GM18909 (cell line): ENCODE data around the gene PLEKHG5.
A peak's percentile ranks its signal among the peaks of the same experiment; 100 is the strongest.

Source experiments
- ATAC-seq: cut with Tn5 transposase; IDR thresholded peaks from one replicate; pipeline ENCODE4 v1.9.1; 2021; ENCODE audit warnings: mild to moderate bottlenecking; ENCODE audit not compliant: unreplicated experiment, poor library complexity

The PLEKHG5 gene

GRCh38 chr1:6484826-6485167, 6.7 kb downstream of the PLEKHG5 start:
- ATAC-seq, result no peak

DNA sequence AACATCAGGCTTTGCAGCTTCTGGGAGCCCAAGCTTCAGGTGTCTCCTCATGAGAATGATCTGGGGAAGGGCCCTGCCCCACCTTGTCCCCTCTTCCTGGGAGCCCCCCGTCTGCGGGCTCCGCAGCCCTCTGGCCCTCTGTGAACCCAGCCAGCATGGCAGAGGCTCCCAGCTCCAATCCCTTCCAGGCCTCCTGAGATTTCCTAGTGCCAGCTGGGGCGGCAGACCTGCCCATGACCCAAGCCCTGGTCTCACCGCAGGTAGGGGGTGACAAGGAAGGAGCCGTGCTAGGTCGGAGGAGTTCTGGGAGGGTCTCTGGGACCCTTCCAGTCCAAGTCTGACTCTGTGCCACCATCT, 7.7 kb downstream of the PLEKHG5 start:
- ATAC-seq, result no peak

- no peak for ATAC-seq
These were observed 8.3 kb downstream of the PLEKHG5 start for GRCh38 chr1:6483017-6483760.

DNA sequence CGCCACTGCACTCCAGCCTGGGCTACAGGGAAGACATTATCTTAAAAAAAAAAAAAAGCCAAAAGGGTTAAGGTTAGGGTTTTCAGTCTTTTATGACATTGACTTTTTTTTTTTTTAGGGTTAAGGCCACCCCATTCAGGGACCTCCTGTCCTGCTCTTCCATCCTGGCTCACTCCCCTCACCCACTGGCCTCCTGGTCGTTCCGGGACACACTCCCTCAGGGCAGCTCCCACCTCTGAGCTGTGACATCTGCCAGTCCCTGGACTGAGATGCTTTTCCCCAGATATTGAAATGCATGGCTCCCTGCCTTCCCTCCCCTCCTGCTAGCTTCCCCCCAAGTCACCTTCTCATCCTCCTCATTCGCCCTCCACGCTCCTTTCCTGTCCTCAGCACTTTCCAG, 9.6 kb downstream of the PLEKHG5 start:
- no peak for ATAC-seq

- no peak for ATAC-seq
These were observed 14.2 kb downstream of the PLEKHG5 start for GRCh38 chr1:6477039-6477820.

DNA sequence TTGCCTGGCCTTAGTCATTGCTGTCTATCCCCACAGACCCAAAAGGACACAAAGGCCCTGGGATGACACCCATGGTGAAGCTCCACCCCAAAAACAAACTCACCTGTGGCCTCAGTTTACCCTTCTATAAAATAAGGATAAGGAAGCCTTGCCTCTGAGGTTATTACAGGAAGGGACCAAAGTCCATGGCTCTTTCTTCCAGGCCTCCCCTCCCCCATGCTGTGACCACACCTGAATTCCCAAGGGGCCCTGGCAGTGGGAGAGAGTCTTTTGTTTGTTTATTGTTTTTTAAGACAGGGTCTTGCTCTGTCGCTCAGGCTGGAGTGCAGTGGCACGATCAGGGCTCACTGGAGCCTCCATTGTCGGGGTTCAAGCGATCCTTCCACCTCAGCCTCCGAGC, 15.0 kb downstream of the PLEKHG5 start:
- ATAC-seq, result no peak

GRCh38 chr1:6475381-6476133, 15.9 kb downstream of the PLEKHG5 start:
- peak; percentile 62 for ATAC-seq

DNA sequence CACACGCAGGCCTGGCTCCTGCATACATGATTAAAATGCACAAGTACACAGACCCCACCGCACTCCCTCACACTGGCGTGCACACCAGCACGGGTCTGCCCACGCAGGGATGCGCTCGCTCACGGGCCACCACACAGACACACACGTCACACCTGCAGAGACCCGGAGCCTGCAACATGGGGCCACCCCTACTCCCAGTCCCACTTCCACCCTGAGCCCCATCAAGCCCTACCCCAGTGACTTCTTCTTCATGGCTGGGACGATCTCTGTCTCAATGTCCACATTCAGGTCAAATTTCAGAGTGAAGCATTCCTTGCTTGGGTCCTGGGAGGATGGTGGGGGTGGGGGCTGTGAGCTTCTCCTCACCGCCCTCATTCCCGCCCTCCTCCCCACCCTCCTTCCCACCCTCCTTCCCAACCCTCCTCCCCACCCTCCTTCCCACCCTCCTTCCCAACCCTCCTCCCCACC, 16.6 kb downstream of the PLEKHG5 start:
- ATAC-seq, result no peak

DNA sequence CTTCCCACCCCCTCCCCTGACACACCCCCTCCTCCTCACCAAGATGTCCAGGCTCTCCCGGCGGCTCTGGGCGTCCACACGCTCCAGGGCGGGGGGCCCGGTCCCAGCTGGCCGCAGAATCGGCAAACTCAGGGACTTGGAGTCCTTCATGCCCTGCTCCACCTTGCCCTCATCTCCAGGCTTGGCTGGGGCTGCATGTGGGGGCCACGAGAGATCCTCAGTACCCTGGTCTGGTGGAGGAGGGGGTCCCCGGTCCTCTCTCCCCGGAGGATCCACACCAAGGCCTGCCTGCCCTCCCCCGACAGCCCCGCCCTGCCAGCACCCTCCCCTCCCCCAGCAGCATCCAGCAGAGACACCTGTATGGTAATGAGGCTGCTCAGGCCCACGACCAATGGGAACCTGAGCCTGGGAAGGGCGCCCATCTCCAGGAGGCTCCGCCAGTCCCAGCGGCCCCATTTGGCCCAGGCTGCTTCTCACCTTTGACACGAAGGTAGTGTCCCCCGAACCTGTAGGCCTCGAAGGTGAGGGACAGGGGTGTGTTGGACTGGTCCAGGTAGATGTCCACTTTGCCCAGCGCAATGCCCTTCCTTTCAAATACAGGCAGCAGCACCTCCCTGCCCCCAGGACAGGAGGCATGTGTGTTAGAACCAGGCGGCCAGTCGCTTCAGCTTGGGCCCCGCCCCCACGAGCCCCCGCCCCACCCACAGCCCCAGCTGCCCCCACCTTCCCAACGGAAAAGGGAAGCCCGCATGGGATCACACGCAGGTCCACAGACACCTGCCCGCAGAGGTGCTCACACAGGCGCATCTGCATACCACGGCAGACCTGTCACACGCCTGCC, 17.3 kb downstream of the PLEKHG5 start:
- no peak for ATAC-seq

DNA sequence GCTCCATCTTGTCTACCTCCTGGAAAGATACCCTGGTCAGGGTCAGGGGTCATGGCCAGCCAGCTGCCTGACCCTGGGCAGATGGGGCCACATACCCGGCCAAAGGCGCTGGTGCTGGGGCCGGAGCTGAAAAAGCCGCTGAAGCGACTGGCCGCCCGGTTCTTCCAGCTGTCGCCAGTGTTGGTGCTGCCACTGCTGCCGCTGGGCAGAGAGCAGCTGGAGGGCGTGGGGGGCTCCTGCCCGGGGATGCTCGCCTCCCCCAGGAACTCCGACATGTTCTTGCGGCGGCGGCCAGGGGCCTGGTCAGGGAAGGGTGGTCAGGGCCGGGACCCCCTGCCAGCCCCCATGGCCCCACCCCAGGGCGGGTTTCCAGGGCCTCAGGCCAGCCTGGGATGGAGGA, 18.3 kb downstream of the PLEKHG5 start:
- ATAC-seq, result no peak

DNA sequence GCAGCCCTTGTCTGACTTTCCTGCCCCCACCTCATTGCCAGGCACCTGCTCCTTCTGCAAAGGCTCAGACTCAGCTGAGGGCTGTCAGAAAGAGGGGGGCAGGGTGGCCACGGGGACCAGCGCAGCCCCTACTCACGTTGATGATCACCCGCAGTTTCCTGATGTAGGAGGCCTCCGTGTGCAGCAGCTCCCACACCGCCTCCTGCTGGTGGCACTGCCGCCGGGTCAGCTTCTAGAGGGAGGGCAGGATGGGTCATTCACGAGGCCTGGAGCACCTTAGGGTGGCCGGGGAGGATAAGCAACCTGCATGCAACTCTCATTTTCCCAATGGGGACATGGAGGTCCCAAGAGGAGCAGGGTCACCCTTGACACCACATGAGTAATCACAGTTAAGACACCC, 19.1 kb downstream of the PLEKHG5 start:
- ATAC-seq, result no peak

DNA sequence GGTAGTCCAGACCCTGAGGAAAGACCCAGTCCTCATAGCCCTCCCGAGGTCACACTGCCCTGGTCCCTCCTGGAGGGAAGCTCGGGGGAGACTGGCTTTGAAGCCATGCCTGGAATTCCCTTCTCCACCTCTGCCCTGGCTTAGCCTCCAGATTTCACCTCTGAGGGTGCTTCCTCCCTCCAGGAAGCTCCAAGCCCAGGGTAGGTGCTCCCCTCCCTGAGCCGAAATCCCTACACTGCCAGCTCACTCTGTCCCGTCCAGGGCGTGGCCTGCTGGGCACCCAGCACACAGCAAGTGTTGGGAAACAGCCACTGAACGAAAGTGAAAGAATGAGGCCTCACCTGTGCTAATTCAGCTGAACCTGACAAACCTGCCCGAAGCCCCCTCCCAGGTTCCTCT, 19.5 kb downstream of the PLEKHG5 start:
- no peak for ATAC-seq

- no peak for ATAC-seq
These were observed 20.1 kb downstream of the PLEKHG5 start for GRCh38 chr1:6471086-6471969.

DNA sequence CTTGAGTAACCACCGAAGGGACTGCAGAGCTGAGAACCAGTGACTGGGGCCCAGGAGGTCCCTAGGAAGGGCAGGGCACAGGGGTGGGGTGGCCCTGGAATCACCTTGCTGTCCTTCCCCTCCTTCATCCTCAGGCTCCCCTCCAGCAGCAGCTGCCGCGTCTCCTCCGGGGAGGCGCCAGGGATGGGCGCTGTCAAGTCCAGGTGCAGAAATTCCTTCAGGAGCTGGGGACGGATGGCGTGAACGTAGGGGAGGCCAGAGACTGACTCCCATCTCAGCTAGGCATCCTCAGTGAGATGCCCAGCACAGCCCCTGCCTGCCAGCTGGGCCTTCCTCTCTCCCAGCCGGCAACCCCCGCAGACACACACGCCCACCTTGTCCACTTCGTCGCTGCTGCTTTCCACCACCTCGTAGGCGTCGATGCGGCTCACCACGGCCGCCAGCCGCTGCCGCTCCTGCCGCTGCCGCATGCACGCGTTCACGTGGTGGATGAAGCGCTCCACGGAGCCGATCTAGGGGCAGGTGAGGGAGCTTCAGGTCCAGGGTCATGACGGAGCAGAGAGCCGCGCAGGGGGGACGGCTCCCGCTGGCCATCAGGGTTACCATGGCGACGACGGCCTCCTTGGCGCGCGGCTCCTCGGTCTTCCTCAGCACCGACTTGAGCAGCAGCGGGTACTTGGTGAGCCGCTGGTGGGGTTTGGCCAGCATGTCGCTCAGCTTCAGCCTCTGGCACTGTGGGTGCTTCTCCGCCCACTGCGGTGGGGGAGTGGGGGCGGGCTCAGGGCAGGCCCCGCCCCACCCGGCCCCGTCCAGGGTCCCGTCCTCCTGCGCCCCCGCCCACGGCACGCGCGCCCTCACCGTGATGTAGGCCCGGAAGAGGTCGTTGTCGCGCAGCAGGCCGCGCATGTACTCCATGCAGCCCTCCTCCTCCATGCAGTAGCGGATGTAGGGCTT, 21.1 kb downstream of the PLEKHG5 start:
- ATAC-seq, result no peak

GRCh38 chr1:6468729-6469461, 22.6 kb downstream of the PLEKHG5 start:
- ATAC-seq, result no peak

- no peak for ATAC-seq
These were observed 23.5 kb downstream of the PLEKHG5 start for GRCh38 chr1:6467744-6468688.

GRCh38 chr1:6467224-6467623, 24.2 kb downstream of the PLEKHG5 start:
- ATAC-seq, result no peak
